HG03064 (cell line): Measurements from ENCODE around the gene CRACR2B.

ENCODE experiments used
- ATAC-seq: cut with Tn5 transposase; IDR thresholded peaks from one replicate; pipeline ENCODE4 v1.9.1; 2021; ENCODE audit warnings: low read depth; ENCODE audit not compliant: unreplicated experiment

CRACR2B gene

GRCh38 chr11:810040-810567, 17.6 kb upstream of the CRACR2B start:
- ATAC-seq: peak; percentile 14

- ATAC-seq: no peak
Observed at GRCh38 chr11:811446-812245, 16.1 kb upstream of the CRACR2B start.

- ATAC-seq: no peak
Observed at GRCh38 chr11:812390-812789, 15.3 kb upstream of the CRACR2B start.

DNA sequence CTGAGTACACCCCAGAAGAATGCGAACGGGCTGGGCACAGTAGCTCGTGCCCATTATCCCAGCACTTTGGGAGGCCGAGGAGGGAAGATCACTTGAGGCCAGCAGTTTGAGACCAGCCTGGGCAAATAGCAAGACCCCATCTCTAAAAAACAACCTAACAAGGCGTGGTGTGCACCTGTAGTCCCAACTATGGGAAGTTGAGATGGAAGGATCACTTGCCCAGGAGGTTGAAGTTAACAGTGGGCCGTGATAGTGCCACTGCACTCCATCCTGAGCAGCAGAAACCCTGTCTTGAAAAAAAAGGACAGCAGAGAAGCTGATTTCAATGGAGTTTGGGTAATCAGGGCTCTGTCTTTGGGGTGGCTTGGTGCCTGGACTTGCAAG, 14.7 kb upstream of the CRACR2B start:
- ATAC-seq: no peak

DNA sequence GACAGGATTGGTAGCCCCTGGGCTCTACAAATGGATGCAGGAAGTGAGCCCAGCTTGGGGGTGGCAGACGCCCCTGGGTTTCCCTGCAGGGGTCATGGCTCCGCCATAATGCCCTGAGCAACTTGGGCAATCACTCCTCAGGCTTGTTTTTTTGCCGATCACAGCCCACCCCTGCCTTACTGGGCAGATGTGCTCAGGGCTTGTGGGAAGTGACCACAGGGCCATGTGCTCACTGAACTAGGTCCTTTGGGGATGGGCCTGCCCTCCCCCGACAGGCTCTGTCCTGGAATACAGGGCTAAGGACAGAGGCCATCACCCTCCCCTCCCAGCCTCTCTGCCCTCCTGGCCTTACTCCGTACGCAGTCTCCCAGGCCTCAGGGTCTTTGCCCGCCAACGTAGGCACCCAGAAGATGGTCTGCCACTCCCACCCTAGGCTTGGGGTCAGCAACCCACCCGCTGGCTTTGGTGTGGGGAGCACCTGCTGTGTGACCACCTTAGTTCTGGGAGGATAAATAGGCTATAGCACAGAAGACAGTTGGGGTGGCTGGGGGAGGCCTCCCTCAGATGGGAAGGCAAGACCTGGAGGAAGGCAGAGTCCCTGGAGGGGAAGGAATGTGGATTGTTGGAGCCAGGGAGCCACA, 14.1 kb upstream of the CRACR2B start:
- ATAC-seq: no peak

GRCh38 chr11:815675-816432, 11.9 kb upstream of the CRACR2B start:
- ATAC-seq: no peak

- no peak for ATAC-seq
Observed at GRCh38 chr11:816433-816779, 11.3 kb upstream of the CRACR2B start.

GRCh38 chr11:818396-819128, 9.2 kb upstream of the CRACR2B start, which contains the start of gene PNPLA2:
PNPLA2 (plus strand) TSS chr11:818914; CDS start chr11:819719, 805 bp downstream.
- no peak for ATAC-seq

DNA sequence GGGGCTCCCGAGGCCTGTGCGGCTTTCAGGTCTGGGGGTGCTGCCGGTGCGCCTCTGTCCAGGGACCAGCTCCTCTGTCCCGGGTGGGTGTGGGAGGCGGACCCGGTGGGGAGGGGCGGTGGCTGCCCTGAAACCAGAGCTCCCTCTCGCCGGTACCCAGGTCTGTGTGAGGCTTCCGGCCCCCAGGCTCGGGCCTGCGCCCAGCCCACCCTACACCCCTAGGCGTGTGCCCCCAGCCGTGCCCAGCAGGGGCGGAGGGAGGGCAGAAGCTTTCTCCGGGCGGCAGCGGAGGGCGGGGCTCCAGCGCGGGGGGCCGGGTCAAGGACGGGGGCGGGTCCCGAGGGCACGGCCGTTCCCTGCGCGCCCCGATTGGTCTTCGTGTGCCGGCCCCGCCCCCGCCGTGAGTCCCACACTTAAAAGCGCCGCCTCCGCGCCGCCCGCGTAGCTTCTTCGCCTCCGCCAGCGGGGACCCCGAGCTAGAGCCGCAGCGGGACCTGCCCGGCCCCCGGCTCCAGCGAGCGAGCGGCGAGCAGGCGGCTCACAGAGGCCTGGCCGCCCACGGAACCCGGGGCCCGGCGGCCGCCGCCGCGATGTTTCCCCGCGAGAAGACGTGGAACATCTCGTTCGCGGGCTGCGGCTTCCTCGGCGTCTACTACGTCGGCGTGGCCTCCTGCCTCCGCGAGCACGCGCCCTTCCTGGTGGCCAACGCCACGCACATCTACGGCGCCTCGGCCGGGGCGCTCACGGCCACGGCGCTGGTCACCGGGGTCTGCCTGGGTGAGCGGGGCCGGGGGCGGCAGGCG, 8.4 kb upstream of the CRACR2B start:
- ATAC-seq: peak; percentile 51

- peak; percentile 50 for ATAC-seq
Observed at GRCh38 chr11:819943-820649, 7.6 kb upstream of the CRACR2B start.

DNA sequence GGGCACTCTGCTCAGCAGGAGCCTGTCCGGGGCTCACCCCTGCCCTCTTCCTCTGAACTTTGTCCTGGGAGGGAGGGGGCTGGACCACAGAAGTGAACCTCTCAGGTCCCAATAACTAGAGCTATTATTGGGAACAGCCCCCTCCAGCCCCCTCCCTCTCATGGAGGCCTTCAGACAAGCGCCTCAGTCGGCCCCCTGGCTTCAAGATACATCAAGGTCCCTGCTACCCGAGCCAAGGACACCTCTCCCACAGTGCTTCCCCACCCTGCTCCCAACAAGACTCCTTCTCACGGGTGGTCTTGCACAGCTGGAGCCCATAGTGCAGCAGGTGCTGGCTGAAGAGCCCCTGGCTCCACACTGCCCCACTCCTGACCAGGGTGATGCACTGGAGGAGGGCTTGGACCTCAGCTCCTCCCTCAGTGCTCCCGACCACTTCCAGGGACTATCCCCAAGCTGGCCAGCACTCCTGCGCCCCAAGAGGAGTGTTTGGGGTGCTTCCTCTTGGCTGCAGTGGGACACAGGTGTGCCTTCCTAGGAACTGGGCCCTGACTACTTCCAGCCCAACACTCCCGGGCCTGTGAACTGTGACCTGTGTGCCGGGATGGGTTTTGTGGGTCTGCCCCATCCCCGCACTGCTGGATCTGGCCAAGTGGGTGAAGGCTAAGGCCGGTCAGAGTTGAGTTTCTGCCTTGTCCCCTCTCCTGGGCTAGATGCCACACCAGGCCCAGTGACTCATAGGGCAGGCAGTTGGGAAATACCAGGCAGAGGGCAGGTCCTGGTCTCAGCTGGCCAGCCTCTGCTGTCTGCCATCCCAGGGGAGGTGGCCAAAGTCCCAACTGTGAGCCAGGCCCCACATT, 6.8 kb upstream of the CRACR2B start:
- no peak for ATAC-seq

DNA sequence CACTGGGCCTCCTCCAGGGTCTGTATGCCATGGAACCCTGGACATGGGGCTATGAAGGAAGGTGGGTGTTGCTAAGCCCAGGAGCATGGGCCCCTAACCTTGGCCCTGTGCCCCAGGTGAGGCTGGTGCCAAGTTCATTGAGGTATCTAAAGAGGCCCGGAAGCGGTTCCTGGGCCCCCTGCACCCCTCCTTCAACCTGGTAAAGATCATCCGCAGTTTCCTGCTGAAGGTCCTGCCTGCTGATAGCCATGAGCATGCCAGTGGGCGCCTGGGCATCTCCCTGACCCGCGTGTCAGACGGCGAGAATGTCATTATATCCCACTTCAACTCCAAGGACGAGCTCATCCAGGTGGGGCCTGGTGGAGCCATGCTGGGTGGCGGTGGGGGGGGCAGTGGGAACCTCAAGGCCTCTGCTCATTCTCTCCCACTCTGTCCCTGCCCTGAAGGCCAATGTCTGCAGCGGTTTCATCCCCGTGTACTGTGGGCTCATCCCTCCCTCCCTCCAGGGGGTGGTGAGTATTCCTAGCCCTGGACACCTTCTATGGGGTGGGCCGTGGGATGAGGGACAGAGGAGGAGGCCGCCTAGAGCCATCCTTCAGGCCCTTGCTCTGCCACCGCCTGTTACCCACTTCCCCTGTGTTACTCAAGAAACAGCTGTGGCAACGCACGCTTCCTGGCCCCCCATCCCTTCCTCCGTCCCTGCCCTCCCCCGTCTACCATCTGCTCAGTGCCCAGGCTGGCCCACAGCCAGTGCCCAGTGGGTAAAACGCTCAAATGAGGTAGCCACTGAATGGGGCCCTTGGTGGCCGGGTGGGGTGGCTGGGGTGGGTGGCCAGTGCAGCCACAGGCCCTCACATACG, 6.0 kb upstream of the CRACR2B start:
- ATAC-seq: no peak

DNA sequence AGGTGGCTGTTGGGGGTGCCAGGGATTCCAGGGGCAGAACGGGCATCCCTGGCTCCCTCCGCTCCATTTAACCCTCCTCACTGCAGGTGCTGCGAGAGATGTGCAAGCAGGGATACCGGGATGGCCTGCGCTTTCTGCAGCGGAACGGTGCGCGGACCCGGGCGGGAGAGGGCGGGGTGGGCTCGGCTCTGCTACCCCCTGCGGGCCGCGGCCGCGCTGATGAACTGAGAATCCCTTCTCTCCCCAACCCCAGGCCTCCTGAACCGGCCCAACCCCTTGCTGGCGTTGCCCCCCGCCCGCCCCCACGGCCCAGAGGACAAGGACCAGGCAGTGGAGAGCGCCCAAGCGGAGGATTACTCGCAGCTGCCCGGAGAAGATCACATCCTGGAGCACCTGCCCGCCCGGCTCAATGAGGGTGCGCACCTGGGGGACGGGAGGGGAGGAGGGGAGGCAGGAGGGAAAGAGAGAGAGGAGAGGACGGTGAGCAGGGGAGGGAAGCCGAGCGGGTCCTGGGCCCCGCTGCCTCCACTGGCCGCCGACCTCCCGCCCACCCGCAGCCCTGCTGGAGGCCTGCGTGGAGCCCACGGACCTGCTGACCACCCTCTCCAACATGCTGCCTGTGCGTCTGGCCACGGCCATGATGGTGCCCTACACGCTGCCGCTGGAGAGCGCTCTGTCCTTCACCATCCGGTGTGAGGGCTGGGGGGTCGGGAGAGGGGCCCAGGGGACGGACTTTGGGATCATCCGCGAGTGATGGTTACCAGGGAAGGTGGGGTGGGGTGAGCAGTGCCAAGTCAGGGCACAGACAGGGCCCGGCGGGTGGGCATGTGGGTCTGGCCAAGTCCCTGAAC, 4.1 kb upstream of the CRACR2B start:
- ATAC-seq: no peak

DNA sequence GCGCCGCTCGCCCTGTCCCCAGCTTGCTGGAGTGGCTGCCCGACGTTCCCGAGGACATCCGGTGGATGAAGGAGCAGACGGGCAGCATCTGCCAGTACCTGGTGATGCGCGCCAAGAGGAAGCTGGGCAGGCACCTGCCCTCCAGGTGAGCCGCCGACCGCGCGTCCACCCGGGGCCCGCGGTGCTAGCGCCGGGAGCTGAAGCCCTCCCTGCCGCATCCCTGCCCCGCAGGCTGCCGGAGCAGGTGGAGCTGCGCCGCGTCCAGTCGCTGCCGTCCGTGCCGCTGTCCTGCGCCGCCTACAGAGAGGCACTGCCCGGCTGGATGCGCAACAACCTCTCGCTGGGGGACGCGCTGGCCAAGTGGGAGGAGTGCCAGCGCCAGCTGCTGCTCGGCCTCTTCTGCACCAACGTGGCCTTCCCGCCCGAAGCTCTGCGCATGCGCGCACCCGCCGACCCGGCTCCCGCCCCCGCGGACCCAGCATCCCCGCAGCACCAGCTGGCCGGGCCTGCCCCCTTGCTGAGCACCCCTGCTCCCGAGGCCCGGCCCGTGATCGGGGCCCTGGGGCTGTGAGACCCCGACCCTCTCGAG, 3.3 kb upstream of the CRACR2B start:
- no peak for ATAC-seq

DNA sequence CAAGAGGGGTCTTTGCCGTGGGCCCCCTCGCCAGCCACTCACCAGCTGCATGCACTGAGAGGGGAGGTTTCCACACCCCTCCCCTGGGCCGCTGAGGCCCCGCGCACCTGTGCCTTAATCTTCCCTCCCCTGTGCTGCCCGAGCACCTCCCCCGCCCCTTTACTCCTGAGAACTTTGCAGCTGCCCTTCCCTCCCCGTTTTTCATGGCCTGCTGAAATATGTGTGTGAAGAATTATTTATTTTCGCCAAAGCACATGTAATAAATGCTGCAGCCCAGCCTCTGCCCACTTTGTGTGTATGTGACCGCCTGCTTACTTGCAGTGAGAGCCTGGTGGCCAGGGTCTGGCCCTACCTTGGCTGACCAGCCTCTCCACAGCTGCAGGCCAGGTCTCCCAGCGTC, 2.8 kb upstream of the CRACR2B start:
- ATAC-seq: no peak
